ENCODE measurements around the gene CDHR1.
A peak's percentile ranks its signal among the peaks of the same experiment; 100 is the strongest.

DNA sequence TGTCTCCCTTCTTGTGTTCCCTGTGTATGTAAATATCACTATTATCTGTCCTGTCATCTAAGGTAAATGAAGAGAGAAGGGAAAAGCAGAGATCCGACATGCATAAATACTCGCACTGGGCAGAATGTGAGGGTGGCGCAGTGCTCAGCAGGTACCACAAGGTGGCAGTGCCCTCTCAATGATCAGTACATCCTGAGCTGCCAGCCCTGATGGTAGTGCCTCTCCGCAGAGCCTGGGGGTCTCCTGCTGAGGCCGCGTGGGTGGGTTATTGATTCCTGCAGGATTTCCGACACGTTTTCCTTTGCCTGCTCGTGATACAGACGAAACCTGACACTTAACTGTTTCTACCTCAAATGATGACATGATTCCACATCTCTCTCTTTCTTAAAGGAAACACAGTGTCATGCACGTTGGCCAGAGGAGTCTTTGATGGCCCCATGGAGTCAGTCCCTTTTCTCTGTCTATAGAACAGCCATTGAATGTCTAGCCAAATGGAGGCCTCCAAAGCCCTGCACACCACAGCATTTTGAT, 70.3 kb downstream of the CDHR1 start:
- TF ChIP-seq EGR1 (IDR thresholded peaks at IDR 0.05; ENCODE audit: borderline replicate concordance in 1 of 2, low read depth in 2 of 2, low read length in 2 of 2), result no peak
- TF ChIP-seq FOXM1 (IDR thresholded peaks at IDR 0.05; ENCODE audit: low read depth, low read length), result no peak
- peak; percentile 94 for TF ChIP-seq SMC3 (IDR thresholded peaks at IDR 0.05; ENCODE audit: borderline replicate concordance, low read length)
- no peak for TF ChIP-seq JUND (IDR thresholded peaks at IDR 0.05; ENCODE audit: low read depth, low read length)
- TF ChIP-seq, protein P1, sequence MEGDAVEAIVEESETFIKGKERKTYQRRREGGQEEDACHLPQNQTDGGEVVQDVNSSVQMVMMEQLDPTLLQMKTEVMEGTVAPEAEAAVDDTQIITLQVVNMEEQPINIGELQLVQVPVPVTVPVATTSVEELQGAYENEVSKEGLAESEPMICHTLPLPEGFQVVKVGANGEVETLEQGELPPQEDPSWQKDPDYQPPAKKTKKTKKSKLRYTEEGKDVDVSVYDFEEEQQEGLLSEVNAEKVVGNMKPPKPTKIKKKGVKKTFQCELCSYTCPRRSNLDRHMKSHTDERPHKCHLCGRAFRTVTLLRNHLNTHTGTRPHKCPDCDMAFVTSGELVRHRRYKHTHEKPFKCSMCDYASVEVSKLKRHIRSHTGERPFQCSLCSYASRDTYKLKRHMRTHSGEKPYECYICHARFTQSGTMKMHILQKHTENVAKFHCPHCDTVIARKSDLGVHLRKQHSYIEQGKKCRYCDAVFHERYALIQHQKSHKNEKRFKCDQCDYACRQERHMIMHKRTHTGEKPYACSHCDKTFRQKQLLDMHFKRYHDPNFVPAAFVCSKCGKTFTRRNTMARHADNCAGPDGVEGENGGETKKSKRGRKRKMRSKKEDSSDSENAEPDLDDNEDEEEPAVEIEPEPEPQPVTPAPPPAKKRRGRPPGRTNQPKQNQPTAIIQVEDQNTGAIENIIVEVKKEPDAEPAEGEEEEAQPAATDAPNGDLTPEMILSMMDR (IDR thresholded peaks at IDR 0.05 in 2 of 3, conservative IDR thresholded peaks at IDR 0.05 in 1 of 3; ENCODE audit: control insufficient read depth in 2 of 3, extremely low read depth in 1 of 3, insufficient read depth in 1 of 3, low read depth in 3 of 3, low read length in 3 of 3), result peak; percentile 94 to 98 (median 97)
- TF ChIP-seq EZH2 (IDR thresholded peaks at IDR 0.05; ENCODE audit: borderline replicate concordance, control insufficient read depth, low read depth, low read length), result no peak
- TF ChIP-seq, protein P2, sequence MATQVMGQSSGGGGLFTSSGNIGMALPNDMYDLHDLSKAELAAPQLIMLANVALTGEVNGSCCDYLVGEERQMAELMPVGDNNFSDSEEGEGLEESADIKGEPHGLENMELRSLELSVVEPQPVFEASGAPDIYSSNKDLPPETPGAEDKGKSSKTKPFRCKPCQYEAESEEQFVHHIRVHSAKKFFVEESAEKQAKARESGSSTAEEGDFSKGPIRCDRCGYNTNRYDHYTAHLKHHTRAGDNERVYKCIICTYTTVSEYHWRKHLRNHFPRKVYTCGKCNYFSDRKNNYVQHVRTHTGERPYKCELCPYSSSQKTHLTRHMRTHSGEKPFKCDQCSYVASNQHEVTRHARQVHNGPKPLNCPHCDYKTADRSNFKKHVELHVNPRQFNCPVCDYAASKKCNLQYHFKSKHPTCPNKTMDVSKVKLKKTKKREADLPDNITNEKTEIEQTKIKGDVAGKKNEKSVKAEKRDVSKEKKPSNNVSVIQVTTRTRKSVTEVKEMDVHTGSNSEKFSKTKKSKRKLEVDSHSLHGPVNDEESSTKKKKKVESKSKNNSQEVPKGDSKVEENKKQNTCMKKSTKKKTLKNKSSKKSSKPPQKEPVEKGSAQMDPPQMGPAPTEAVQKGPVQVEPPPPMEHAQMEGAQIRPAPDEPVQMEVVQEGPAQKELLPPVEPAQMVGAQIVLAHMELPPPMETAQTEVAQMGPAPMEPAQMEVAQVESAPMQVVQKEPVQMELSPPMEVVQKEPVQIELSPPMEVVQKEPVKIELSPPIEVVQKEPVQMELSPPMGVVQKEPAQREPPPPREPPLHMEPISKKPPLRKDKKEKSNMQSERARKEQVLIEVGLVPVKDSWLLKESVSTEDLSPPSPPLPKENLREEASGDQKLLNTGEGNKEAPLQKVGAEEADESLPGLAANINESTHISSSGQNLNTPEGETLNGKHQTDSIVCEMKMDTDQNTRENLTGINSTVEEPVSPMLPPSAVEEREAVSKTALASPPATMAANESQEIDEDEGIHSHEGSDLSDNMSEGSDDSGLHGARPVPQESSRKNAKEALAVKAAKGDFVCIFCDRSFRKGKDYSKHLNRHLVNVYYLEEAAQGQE (IDR thresholded peaks at IDR 0.05; ENCODE audit: low read depth, low read length), result no peak
- TF ChIP-seq EP300 (IDR thresholded peaks at IDR 0.05; ENCODE audit: borderline replicate concordance in 1 of 2, control insufficient read depth in 1 of 2, low read depth in 2 of 2, low read length in 2 of 2), result no peak
- no peak for TF ChIP-seq SREBF1 (IDR thresholded peaks at IDR 0.05; ENCODE audit: low read length)
- TF ChIP-seq MEF2B (IDR thresholded peaks at IDR 0.05; ENCODE audit: partially characterized antibody, poor library complexity, severe bottlenecking), result no peak
- TF ChIP-seq ZNF274 (IDR thresholded peaks at IDR 0.05; ENCODE audit: insufficient read depth, insufficient read length), result no peak
- no peak for TF ChIP-seq USF1 (IDR thresholded peaks at IDR 0.05; ENCODE audit: borderline replicate concordance, extremely low read length, insufficient read depth, low read depth, low read length)
- no peak for TF ChIP-seq GATAD2B (conservative IDR thresholded peaks at IDR 0.05; ENCODE audit: low read depth)
